Activated CD8-positive, alpha-beta T cell treated with anti-CD3 and anti-CD28 coated beads for 36 hours (primary cell): Measurements from ENCODE around the gene TTC12. TPM values are rescaled to one million over a fixed set of nuclear protein-coding genes. Genes with fewer than 3 reads are reported as not detected.

Experiments used
- ATAC-seq: fragments of 200-7000 bp; cut with Tn5 transposase; one replicate; pipeline ENCODE4 v1.10.0; 2021; ENCODE audit warnings: mild to moderate bottlenecking, moderate library complexity
- CTCF ChIA-PET: fragments of 350-600 bp; sonication (Branson Sonifier 250); formaldehyde crosslinking; loops from one replicate; lab custom pipeline; 2021; ENCODE audit warnings: antibody characterized with exemption; lab: Charles Lee
- POLR2A ChIA-PET: fragments of 350-600 bp; sonication (Branson Sonifier 250); formaldehyde crosslinking; loops from one replicate; lab custom pipeline; 2021; ENCODE audit warnings: antibody characterized with exemption; lab: Charles Lee
- DNase-seq: peaks from one replicate; pipeline ENCODE4 v3.0.0-alpha.2; 2020
- H3K27ac Mint-ChIP-seq: one replicate; pipeline ENCODE4 v1.8.0; 2021; ENCODE audit warnings: mild to moderate bottlenecking, mixed read lengths
- H3K27me3 Mint-ChIP-seq: one replicate; pipeline ENCODE4 v1.8.0; 2021; ENCODE audit warnings: mixed read lengths
- H3K36me3 Mint-ChIP-seq: one replicate; pipeline ENCODE4 v1.8.0; 2021; ENCODE audit warnings: low read depth, mixed read lengths
- H3K4me1 Mint-ChIP-seq: one replicate; pipeline ENCODE4 v1.8.0; 2021; ENCODE audit warnings: low read depth, mixed read lengths
- H3K4me3 Mint-ChIP-seq: one replicate; pipeline ENCODE4 v1.8.0; 2021; ENCODE audit warnings: mild to moderate bottlenecking, moderate library complexity, mixed read lengths
- H3K9me3 Mint-ChIP-seq: one replicate; pipeline ENCODE4 v1.8.0; 2021; ENCODE audit warnings: mixed read lengths
- CTCF ChIP-seq: fragments of 200-600 bp; IDR thresholded peaks from one replicate; pipeline ENCODE4 v1.8.0; 2022; ENCODE audit warnings: antibody characterized with exemption, mild to moderate bottlenecking
- intact Hi-C: fragments of 100-400 bp; cut with micrococcal nuclease; formaldehyde crosslinking; loops from one replicate; pipeline ENCODE4 v1.10.0; 2022
- total RNA-seq, 2 experiments: library from RNA; stranded (reverse); gene quantifications; one replicate each; pipeline ENCODE4 v1.2.3, GENCODE V29; 2021

Gene TTC12
- total RNA-seq, 2 experiments from 2014 or later: 5.7 to 6.7 TPM

GRCh38 chr11:113270080-113270479, 44.3 kb upstream of the TTC12 start:
- no peak overlapping the region for H3K27ac Mint-ChIP-seq
- H3K27me3 Mint-ChIP-seq: peaks cover 3% of the 10 kb centered on the region
- H3K4me1 Mint-ChIP-seq: no peaks in the 10 kb centered on the region
- H3K36me3 Mint-ChIP-seq: no peaks in the 10 kb centered on the region
- intact Hi-C loops: no loop called here
- ATAC-seq (no peak), DNase-seq (no peak)
- no peak overlapping the region for H3K4me3 Mint-ChIP-seq
- ChIA-PET POLR2A (no interaction called here), CTCF (no interaction called here)
- H3K9me3 Mint-ChIP-seq: no peaks in the 10 kb centered on the region
- no peak for TF ChIP-seq CTCF

GRCh38 chr11:113271551-113272245, 42.7 kb upstream of the TTC12 start:
- DNase-seq (no peak), ATAC-seq (no peak)
- H3K27ac Mint-ChIP-seq: no peak overlapping the region
- ChIA-PET POLR2A (interaction anchor here (0.9 kb wide), 1 partner anchor 160 kb away, joined by 3 read pairs; no protein-coding TSS in a partner anchor), CTCF (no interaction called here)
- intact Hi-C loops: no loop called here
- no peak for TF ChIP-seq CTCF
- no peaks in the 10 kb centered on the region for H3K4me1 Mint-ChIP-seq
- H3K9me3 Mint-ChIP-seq: no peaks in the 10 kb centered on the region
- no peak overlapping the region for H3K4me3 Mint-ChIP-seq
- H3K27me3 Mint-ChIP-seq: peaks cover 2% of the 10 kb centered on the region
- no peaks in the 10 kb centered on the region for H3K36me3 Mint-ChIP-seq

GRCh38 chr11:113272281-113272680, 42.1 kb upstream of the TTC12 start:
- H3K27me3 Mint-ChIP-seq: peaks cover 2% of the 10 kb centered on the region
- no peaks in the 10 kb centered on the region for H3K36me3 Mint-ChIP-seq
- TF ChIP-seq CTCF: no peak
- ATAC-seq (no peak), DNase-seq (no peak)
- ChIA-PET POLR2A (interaction anchor here (0.9 kb wide), 1 partner anchor 159 kb away, joined by 3 read pairs; no protein-coding TSS in a partner anchor), CTCF (no interaction called here)
- H3K27ac Mint-ChIP-seq: no peak overlapping the region
- no peaks in the 10 kb centered on the region for H3K9me3 Mint-ChIP-seq
- H3K4me3 Mint-ChIP-seq: no peak overlapping the region
- intact Hi-C loops: no loop called here
- H3K4me1 Mint-ChIP-seq: no peaks in the 10 kb centered on the region

- Mint-ChIP-seq H3K27me3 (peaks cover 2% of the 10 kb centered on the region), H3K4me3 (no peak overlapping the region), H3K27ac (no peak overlapping the region), H3K36me3 (no peaks in the 10 kb centered on the region), H3K4me1 (no peaks in the 10 kb centered on the region), H3K9me3 (no peaks in the 10 kb centered on the region)
- intact Hi-C loops: no loop called here
- DNase-seq (no peak), ATAC-seq (no peak)
- ChIA-PET POLR2A (no interaction called here), CTCF (no interaction called here)
- TF ChIP-seq CTCF: no peak
Observed at GRCh38 chr11:113272927-113273615, 41.3 kb upstream of the TTC12 start.

- POLR2A ChIA-PET: no interaction called here
- H3K4me1 Mint-ChIP-seq: no peaks in the 10 kb centered on the region
- H3K4me3 Mint-ChIP-seq: no peak overlapping the region
- peaks cover 2% of the 10 kb centered on the region for H3K27me3 Mint-ChIP-seq
- intact Hi-C loops: no loop called here
- CTCF ChIA-PET: no interaction called here
- H3K9me3 Mint-ChIP-seq: no peaks in the 10 kb centered on the region
- no peak for ATAC-seq
- H3K27ac Mint-ChIP-seq: no peak overlapping the region
- TF ChIP-seq CTCF: no peak
- no peak for DNase-seq
- no peaks in the 10 kb centered on the region for H3K36me3 Mint-ChIP-seq
Observed at GRCh38 chr11:113273720-113274119, 40.7 kb upstream of the TTC12 start.
